Suprapubic skin (tissue), 4 donors: ENCODE measurements around the gene ERI3.

Experiments used
- POLR2A ChIP-seq, 2 donors: fragments of 450-650 bp; IDR thresholded peaks; one replicate each; pipeline ENCODE4 v1.6.1; 2017; ENCODE audit warnings: antibody characterized with exemption in 2 of 2, mild to moderate bottlenecking in 2 of 2, moderate library complexity in 2 of 2
- POLR2AphosphoS5 ChIP-seq, 3 donors: sonication (generic); formaldehyde crosslinking; IDR thresholded peaks; one replicate each; pipeline ENCODE4 v1.6.1; 2017; ENCODE audit warnings: antibody characterized with exemption in 3 of 3
- TF ChIP-seq, protein P1 (sequence below), 2 donors: fragments of 200-600 bp in 1 of 2; fragments of 450-650 bp in 1 of 2; sonication (generic) in 1 of 2; IDR thresholded peaks; one replicate each; pipeline ENCODE4 v1.5.1; 2016 to 2019; ENCODE audit warnings: antibody characterized with exemption in 2 of 2, mild to moderate bottlenecking in 1 of 2, moderate library complexity in 1 of 2

DNA sequence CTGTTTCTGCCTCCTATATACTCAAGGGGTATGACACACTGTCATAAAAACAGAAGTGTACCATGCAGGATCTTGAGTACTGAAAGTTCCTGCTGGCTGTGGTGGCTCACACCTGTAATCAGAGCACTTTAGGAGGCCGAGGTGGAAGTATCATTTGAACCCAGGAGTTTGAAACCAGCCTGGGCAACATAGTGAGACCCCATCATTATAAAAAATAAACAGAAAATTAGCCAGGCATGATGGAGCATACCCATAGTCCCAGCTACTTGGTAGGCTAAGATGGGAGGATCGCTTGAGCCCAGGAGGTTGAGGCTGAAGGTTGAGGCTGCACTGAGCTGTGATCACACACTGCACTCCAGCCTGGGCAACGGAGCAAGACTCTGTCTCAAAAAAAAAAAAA lies 20.1 kb downstream of the ERI3 start:
- TF ChIP-seq, protein P1, sequence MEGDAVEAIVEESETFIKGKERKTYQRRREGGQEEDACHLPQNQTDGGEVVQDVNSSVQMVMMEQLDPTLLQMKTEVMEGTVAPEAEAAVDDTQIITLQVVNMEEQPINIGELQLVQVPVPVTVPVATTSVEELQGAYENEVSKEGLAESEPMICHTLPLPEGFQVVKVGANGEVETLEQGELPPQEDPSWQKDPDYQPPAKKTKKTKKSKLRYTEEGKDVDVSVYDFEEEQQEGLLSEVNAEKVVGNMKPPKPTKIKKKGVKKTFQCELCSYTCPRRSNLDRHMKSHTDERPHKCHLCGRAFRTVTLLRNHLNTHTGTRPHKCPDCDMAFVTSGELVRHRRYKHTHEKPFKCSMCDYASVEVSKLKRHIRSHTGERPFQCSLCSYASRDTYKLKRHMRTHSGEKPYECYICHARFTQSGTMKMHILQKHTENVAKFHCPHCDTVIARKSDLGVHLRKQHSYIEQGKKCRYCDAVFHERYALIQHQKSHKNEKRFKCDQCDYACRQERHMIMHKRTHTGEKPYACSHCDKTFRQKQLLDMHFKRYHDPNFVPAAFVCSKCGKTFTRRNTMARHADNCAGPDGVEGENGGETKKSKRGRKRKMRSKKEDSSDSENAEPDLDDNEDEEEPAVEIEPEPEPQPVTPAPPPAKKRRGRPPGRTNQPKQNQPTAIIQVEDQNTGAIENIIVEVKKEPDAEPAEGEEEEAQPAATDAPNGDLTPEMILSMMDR (IDR thresholded peaks at IDR 0.05), result no peak
- TF ChIP-seq POLR2A (IDR thresholded peaks at IDR 0.05) (no peak), POLR2AphosphoS5 (IDR thresholded peaks at IDR 0.05) (no peak)
